ENCODE results near the gene COQ8B. TPM values are rescaled to one million over a fixed set of nuclear protein-coding genes. Genes with fewer than 3 reads are reported as not detected.

Gene COQ8B
- total RNA-seq, 1 donor from 2014 or later, result 26.0 TPM

DNA sequence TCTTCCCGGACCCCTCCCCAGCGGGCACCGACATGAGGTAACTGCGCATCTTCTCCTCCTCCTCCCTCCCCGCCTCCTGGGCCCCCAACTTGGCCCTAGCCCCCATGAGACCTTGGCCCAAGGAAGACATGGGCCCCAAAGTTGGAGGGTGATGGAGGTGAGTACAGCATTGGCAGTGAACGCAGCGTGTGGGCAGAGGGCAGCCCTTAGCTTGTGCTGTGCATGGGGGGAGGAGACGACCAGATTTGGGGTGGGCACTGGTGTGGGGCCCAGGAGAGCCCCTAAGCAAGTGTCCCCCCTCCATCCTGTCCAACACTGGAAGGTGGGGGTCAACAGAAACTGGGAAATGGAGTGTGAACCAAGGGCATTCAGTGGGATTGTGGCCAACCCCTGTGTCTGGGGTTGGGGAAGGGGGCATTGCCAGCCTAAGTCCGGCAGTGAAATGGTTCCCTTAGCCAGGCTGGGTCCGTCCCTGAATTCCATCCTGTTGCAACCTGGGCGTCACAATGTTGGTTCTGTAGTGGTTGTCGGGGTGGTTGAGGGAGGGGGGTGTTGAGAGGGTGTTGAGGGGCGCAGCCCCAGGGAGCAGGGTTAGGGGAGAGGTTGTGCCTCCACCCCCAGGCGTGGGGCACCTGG, 49.8 kb downstream of the COQ8B start:
- peaks cover 38% of the 10 kb centered on the region for H3K36me3 Mint-ChIP-seq (ENCODE audit: low read depth, unreplicated experiment)
- Histone ChIP-seq H3K4me2 (ENCODE audit: low read length) (peak overlapping the region; percentile 20), H3K27ac (ENCODE audit: low read depth, low read length) (no peak overlapping the region), H3K79me2 (ENCODE audit: insufficient read depth, low read length) (no peaks in the 10 kb centered on the region), H3K9me3 (ENCODE audit: insufficient read depth, low read depth, low read length) (peaks cover 5% of the 10 kb centered on the region), H2AFZ (ENCODE audit: low read depth, low read length) (no peak overlapping the region), H4K20me1 (ENCODE audit: insufficient read depth, low read length) (peaks cover 19% of the 10 kb centered on the region), H3K9ac (ENCODE audit: low read length) (no peak overlapping the region), H3K36me3 (ENCODE audit: insufficient read depth, low read length) (peaks cover 37% of the 10 kb centered on the region), H3K4me1 (ENCODE audit: insufficient read depth, low read length) (peaks cover 18% of the 10 kb centered on the region), H3K27me3 (ENCODE audit: insufficient read depth, low read length) (no peaks in the 10 kb centered on the region), H3K4me3 (ENCODE audit: insufficient read depth, low read depth, low read length) (no peak overlapping the region)
- no peak overlapping the region for H3K4me3 Mint-ChIP-seq (ENCODE audit: unreplicated experiment)
- FAIRE-seq (no peak), DNase-seq (ENCODE audit: low read depth) (no peak)
- peaks cover 2% of the 10 kb centered on the region for H3K9me3 Mint-ChIP-seq (ENCODE audit: unreplicated experiment)
- TF ChIP-seq EZH2 (IDR thresholded peaks at IDR 0.05; ENCODE audit: insufficient read depth, low read length), result no peak
- no peak overlapping the region for H3K27ac Mint-ChIP-seq (ENCODE audit: unreplicated experiment)
- H3K4me1 Mint-ChIP-seq (ENCODE audit: low read depth, unreplicated experiment), result peaks cover 18% of the 10 kb centered on the region
- no peaks in the 10 kb centered on the region for H3K27me3 Mint-ChIP-seq (ENCODE audit: low read depth, unreplicated experiment)

DNA sequence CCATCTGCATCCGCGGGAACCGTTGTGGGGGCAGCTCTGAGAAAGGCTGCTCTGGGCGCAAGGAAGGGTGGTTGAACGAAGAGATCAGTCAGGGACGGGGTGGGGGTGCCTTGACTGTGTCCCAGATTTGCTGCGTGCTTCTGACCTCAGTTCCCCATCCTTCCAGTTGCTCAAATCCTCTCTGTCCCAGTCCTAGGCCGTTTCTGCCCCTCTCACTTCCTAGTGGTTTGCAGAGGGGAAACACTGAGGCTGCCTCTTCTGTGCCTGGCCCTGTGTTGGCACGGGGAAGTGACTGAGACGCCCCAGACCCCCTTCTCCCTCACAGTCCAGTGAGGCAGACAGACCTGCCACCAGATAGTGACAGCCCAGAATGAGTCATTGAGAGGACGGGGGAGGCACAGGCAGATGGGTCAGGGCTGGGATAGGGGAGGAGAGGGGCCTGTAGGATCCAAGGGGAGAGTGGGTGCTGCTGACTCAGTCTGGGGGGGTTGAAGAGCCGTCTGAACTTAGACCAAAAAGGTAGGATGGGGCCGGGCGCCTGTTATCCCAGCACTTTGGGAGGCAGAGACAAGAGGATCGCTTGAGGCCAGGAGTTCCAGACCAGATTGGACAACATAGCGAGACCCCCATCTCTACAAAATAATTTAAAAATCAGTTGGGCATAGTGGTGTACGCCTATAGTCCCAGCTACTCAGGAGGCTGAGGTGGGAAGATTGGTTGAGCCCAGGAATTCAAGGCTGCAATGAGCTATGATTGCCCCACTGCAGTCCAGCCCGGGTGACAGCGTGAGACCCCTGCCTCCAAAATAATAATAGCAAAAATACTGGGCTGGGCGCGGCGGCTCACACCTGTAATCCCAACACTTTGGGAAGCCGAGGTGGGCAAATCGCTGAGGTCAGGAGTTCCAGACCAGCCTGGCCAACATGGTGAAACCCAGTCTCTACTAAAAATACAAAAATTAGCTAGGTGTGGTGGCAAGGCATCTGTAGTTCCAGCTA, 52.7 kb downstream of the COQ8B start:
- peak overlapping the region; percentile 56 for H3K27ac ChIP-seq (ENCODE audit: low read depth, low read length)
- Mint-ChIP-seq H3K4me1 (ENCODE audit: low read depth, unreplicated experiment) (peaks cover 18% of the 10 kb centered on the region), H3K27me3 (ENCODE audit: low read depth, unreplicated experiment) (peaks cover 3% of the 10 kb centered on the region), H3K27ac (ENCODE audit: unreplicated experiment) (peak overlapping the region; percentile 84), H3K4me3 (ENCODE audit: unreplicated experiment) (peak overlapping the region; percentile 83), H3K9me3 (ENCODE audit: unreplicated experiment) (no peaks in the 10 kb centered on the region), H3K36me3 (ENCODE audit: low read depth, unreplicated experiment) (peaks cover 14% of the 10 kb centered on the region)
- peak overlapping the region; percentile 65 for H2AFZ ChIP-seq (ENCODE audit: low read depth, low read length)
- TF ChIP-seq EZH2 (IDR thresholded peaks at IDR 0.05; ENCODE audit: insufficient read depth, low read length), result no peak
- TF ChIP-seq, protein P1, sequence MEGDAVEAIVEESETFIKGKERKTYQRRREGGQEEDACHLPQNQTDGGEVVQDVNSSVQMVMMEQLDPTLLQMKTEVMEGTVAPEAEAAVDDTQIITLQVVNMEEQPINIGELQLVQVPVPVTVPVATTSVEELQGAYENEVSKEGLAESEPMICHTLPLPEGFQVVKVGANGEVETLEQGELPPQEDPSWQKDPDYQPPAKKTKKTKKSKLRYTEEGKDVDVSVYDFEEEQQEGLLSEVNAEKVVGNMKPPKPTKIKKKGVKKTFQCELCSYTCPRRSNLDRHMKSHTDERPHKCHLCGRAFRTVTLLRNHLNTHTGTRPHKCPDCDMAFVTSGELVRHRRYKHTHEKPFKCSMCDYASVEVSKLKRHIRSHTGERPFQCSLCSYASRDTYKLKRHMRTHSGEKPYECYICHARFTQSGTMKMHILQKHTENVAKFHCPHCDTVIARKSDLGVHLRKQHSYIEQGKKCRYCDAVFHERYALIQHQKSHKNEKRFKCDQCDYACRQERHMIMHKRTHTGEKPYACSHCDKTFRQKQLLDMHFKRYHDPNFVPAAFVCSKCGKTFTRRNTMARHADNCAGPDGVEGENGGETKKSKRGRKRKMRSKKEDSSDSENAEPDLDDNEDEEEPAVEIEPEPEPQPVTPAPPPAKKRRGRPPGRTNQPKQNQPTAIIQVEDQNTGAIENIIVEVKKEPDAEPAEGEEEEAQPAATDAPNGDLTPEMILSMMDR (IDR thresholded peaks at IDR 0.05; ENCODE audit: insufficient read depth, low read depth, low read length), result no peak
- no peak for FAIRE-seq
- H3K9ac ChIP-seq (ENCODE audit: low read length), result peak overlapping the region; percentile 63
- no peaks in the 10 kb centered on the region for H3K79me2 ChIP-seq (ENCODE audit: insufficient read depth, low read length)
- peaks cover 18% of the 10 kb centered on the region for H3K4me1 ChIP-seq (ENCODE audit: insufficient read depth, low read length)
- no peaks in the 10 kb centered on the region for H4K20me1 ChIP-seq (ENCODE audit: insufficient read depth, low read length)
- peak overlapping the region; percentile 88 for H3K4me2 ChIP-seq (ENCODE audit: low read length)
- no peaks in the 10 kb centered on the region for H3K27me3 ChIP-seq (ENCODE audit: insufficient read depth, low read length)
- peaks cover 15% of the 10 kb centered on the region for H3K36me3 ChIP-seq (ENCODE audit: insufficient read depth, low read length)
- no peaks in the 10 kb centered on the region for H3K9me3 ChIP-seq (ENCODE audit: insufficient read depth, low read depth, low read length)
- H3K4me3 ChIP-seq (ENCODE audit: insufficient read depth, low read depth, low read length), result peak overlapping the region; percentile 61
- DNase-seq (ENCODE audit: low read depth), result peak; percentile 44

DNA sequence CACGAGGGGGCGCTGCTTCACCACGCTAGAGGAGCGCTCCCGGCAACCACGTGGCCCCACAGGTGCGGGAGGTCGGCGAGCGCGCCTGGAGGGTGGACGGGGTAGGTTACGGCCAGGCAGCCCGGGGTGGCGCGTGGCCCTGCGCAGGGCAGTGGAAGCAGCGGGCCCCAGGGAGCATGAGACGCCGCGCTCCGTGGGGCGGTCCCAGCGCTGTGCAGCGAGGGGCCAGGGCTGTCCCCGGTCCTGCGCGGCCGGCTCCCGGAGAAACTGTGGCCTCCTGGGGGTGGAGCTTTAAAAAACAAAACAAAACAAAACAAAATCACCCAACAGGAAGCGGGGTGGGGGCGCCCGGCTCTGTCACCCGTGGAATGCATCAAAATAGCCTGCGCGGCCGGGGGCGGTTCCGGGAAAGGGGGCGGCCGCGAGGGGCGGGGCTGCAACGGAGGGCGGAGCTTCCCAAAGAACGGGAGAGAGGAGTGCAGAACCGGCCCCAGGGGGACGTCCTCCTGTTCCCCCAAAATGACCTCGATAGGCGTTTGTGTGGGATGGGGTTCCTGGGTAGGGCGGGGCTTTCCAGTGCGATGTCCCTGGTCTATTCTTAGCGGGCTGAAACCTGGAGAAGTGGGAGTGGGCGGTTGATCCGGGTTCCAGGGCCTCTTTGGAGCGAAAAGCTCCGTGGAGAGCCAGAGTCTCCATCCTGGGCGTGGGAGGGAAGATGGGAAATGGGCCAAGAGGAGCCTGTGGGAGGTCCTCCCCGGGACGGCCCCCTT, 53.6 kb downstream of the COQ8B start:
- Histone ChIP-seq H3K4me2 (ENCODE audit: low read length) (peak overlapping the region; percentile 88), H3K27ac (ENCODE audit: low read depth, low read length) (peak overlapping the region; percentile 56), H3K36me3 (ENCODE audit: insufficient read depth, low read length) (peaks cover 6% of the 10 kb centered on the region), H3K9ac (ENCODE audit: low read length) (peak overlapping the region; percentile 63), H4K20me1 (ENCODE audit: insufficient read depth, low read length) (no peaks in the 10 kb centered on the region), H3K4me3 (ENCODE audit: insufficient read depth, low read depth, low read length) (peak overlapping the region; percentile 61), H3K9me3 (ENCODE audit: insufficient read depth, low read depth, low read length) (no peaks in the 10 kb centered on the region), H3K79me2 (ENCODE audit: insufficient read depth, low read length) (no peaks in the 10 kb centered on the region), H3K4me1 (ENCODE audit: insufficient read depth, low read length) (peaks cover 18% of the 10 kb centered on the region), H3K27me3 (ENCODE audit: insufficient read depth, low read length) (no peaks in the 10 kb centered on the region), H2AFZ (ENCODE audit: low read depth, low read length) (peak overlapping the region; percentile 65)
- peak; percentile 70 for DNase-seq (ENCODE audit: low read depth)
- FAIRE-seq, result no peak
- no peak overlapping the region for H3K27ac Mint-ChIP-seq (ENCODE audit: unreplicated experiment)
- H3K9me3 Mint-ChIP-seq (ENCODE audit: unreplicated experiment), result no peaks in the 10 kb centered on the region
- no peak for TF ChIP-seq EZH2 (IDR thresholded peaks at IDR 0.05; ENCODE audit: insufficient read depth, low read length)
- TF ChIP-seq, protein P1 (IDR thresholded peaks at IDR 0.05; ENCODE audit: insufficient read depth, low read depth, low read length), result no peak
- H3K4me1 Mint-ChIP-seq (ENCODE audit: low read depth, unreplicated experiment), result peaks cover 18% of the 10 kb centered on the region
- H3K36me3 Mint-ChIP-seq (ENCODE audit: low read depth, unreplicated experiment), result peaks cover 6% of the 10 kb centered on the region
- H3K4me3 Mint-ChIP-seq (ENCODE audit: unreplicated experiment), result peak overlapping the region; percentile 83
- H3K27me3 Mint-ChIP-seq (ENCODE audit: low read depth, unreplicated experiment), result peaks cover 3% of the 10 kb centered on the region

Data from astrocyte (in vitro differentiated cells and primary cell).